ENCODE results near the gene TMC6.
"Not testable (repeated sequence)": the region's sequence is repeated elsewhere in the genome, so short reads cannot be mapped to it uniquely, and the experiment has no call there.

The TMC6 gene

GRCh38 chr17:78120971-78121800, 7.4 kb downstream of the TMC6 start:
- no peak overlapping the region for H3K4me3 ChIP-seq (ENCODE audit: low read length)
- no peaks in the 10 kb centered on the region for H3K9me3 ChIP-seq (ENCODE audit: control insufficient read depth, insufficient read depth, low read length)
- WGBS (ENCODE audit: insufficient coverage, insufficient read length), result no CpG with 5 or more reads among the region's 35 CpGs
- H3K4me1 ChIP-seq (ENCODE audit: control insufficient read depth, insufficient read depth, low read length), result peaks cover under 1% of the 10 kb centered on the region; the same call in 1 of the 2 replicates
- DNase-seq (ENCODE audit: low read depth, low spot score), result no peak
- peaks cover 48% of the 10 kb centered on the region for H3K36me3 ChIP-seq (ENCODE audit: control insufficient read depth, insufficient read depth, low read length)
- H3K27me3 ChIP-seq (ENCODE audit: control insufficient read depth, insufficient read depth, low read length), result no peaks in the 10 kb centered on the region
- H3K27ac ChIP-seq (ENCODE audit: low read length), result no peak overlapping the region

- Histone ChIP-seq H3K27me3 (ENCODE audit: control insufficient read depth, insufficient read depth, low read length) (no peaks in the 10 kb centered on the region), H3K27ac (ENCODE audit: low read length) (no peak overlapping the region), H3K4me1 (ENCODE audit: control insufficient read depth, insufficient read depth, low read length) (no peaks in the 10 kb centered on the region), H3K9me3 (ENCODE audit: control insufficient read depth, insufficient read depth, low read length) (no peaks in the 10 kb centered on the region), H3K4me3 (ENCODE audit: low read length) (no peak overlapping the region), H3K36me3 (ENCODE audit: control insufficient read depth, insufficient read depth, low read length) (peaks cover 46% of the 10 kb centered on the region)
- DNase-seq (ENCODE audit: low read depth, low spot score), result no peak
- WGBS (ENCODE audit: insufficient coverage, insufficient read length), result no CpG with 5 or more reads among the region's 13 CpGs
Measured at GRCh38 chr17:78120537-78120936, 8.0 kb downstream of the TMC6 start.

GRCh38 chr17:78118801-78119241, 9.7 kb downstream of the TMC6 start:
- no peak for DNase-seq (ENCODE audit: low read depth, low spot score)
- H3K27ac ChIP-seq (ENCODE audit: low read length), result no peak overlapping the region

GRCh38 chr17:78117027-78117981, 11.3 kb downstream of the TMC6 start:
- H3K36me3 ChIP-seq (ENCODE audit: control insufficient read depth, insufficient read depth, low read length), result peaks cover 19% of the 10 kb centered on the region

More at GRCh38 chr17:78118801-78119241, 9.7 kb downstream of the TMC6 start:
- H3K9me3 ChIP-seq (ENCODE audit: control insufficient read depth, insufficient read depth, low read length), result no peaks in the 10 kb centered on the region
- WGBS (ENCODE audit: insufficient coverage, insufficient read length), result no CpG with 5 or more reads among the region's 14 CpGs
- no peaks in the 10 kb centered on the region for H3K4me1 ChIP-seq (ENCODE audit: control insufficient read depth, insufficient read depth, low read length)
- H3K27me3 ChIP-seq (ENCODE audit: control insufficient read depth, insufficient read depth, low read length), result no peaks in the 10 kb centered on the region
- H3K36me3 ChIP-seq (ENCODE audit: control insufficient read depth, insufficient read depth, low read length), result peaks cover 33% of the 10 kb centered on the region
- no peak overlapping the region for H3K4me3 ChIP-seq (ENCODE audit: low read length)

GRCh38 chr17:78116411-78116810, 12.1 kb downstream of the TMC6 start:
- Histone ChIP-seq H3K4me3 (ENCODE audit: low read length) (no peak overlapping the region), H3K9me3 (ENCODE audit: control insufficient read depth, insufficient read depth, low read length) (no peaks in the 10 kb centered on the region), H3K4me1 (ENCODE audit: control insufficient read depth, insufficient read depth, low read length) (no peaks in the 10 kb centered on the region), H3K27me3 (ENCODE audit: control insufficient read depth, insufficient read depth, low read length) (no peaks in the 10 kb centered on the region), H3K27ac (ENCODE audit: low read length) (no peak overlapping the region), H3K36me3 (ENCODE audit: control insufficient read depth, insufficient read depth, low read length) (peaks cover 11% of the 10 kb centered on the region)
- no peak for DNase-seq (ENCODE audit: low read depth, low spot score)
- no CpG with 5 or more reads among the region's 9 CpGs for WGBS (ENCODE audit: insufficient coverage, insufficient read length)

More at GRCh38 chr17:78117027-78117981, 11.3 kb downstream of the TMC6 start:
- H3K4me1 ChIP-seq (ENCODE audit: control insufficient read depth, insufficient read depth, low read length), result no peaks in the 10 kb centered on the region
- no peaks in the 10 kb centered on the region for H3K27me3 ChIP-seq (ENCODE audit: control insufficient read depth, insufficient read depth, low read length)
- H3K4me3 ChIP-seq (ENCODE audit: low read length), result no peak overlapping the region
- no CpG with 5 or more reads among the region's 41 CpGs for WGBS (ENCODE audit: insufficient coverage, insufficient read length)
- H3K9me3 ChIP-seq (ENCODE audit: control insufficient read depth, insufficient read depth, low read length), result no peaks in the 10 kb centered on the region
- no peak for DNase-seq (ENCODE audit: low read depth, low spot score)
- H3K27ac ChIP-seq (ENCODE audit: low read length), result no peak overlapping the region

- DNase-seq (ENCODE audit: low read depth, low spot score); H3K9me3 ChIP-seq (ENCODE audit: control insufficient read depth, insufficient read depth, low read length); H3K27ac ChIP-seq (ENCODE audit: low read length); H3K4me1 ChIP-seq (ENCODE audit: control insufficient read depth, insufficient read depth, low read length); H3K4me3 ChIP-seq (ENCODE audit: low read length); H3K27me3 ChIP-seq (ENCODE audit: control insufficient read depth, insufficient read depth, low read length): not testable (repeated sequence)
- H3K36me3 ChIP-seq (ENCODE audit: control insufficient read depth, insufficient read depth, low read length), result peaks cover 10% of the 10 kb centered on the region
- no CpG with 5 or more reads among the region's 18 CpGs for WGBS (ENCODE audit: insufficient coverage, insufficient read length)
Measured at GRCh38 chr17:78115803-78116202, 12.8 kb downstream of the TMC6 start.

DNA sequence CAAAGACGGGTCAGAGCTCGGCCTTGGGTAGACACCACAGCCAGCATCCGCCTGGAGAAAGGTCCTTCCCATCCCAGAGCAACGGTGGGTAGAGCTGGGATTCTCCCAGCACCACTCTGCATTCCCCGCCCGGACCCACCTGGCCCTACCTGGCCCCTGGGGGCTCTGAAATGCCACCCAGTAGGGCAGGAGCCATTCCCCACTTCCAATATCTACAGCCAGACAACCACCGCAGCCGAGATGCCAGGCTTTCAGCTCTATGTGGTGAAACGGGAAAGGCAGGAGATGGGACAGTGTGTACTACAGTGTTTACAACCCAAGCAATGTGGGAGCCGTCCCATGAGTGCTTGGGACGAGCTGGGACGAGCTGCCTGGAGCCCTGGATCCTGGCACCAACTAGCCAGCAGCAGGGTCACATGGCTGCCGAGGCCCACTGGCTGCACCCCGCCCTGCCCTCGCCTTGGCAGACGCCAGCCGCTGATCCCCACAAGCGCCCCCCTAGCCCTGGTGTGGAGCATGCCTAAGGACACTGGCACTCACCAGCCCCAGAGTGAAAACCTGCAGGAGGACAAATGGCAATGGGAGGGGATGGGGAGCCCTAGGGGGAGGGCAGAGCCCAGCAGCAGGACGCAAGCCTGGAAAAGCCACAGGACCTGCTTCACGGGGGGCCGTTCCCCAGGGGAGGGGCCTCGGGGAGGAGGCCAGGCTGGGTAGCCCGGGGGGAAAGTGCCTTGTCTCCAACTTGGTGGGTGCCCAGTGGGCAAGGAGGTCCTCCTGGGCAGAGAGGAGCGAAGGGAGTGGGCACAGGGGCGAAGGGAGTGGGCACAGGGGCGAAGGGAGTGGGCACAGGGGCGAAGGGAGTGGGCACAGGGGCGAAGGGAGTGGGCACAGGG, 13.5 kb downstream of the TMC6 start:
- Histone ChIP-seq H3K27me3 (ENCODE audit: control insufficient read depth, insufficient read depth, low read length) (no peaks in the 10 kb centered on the region), H3K27ac (ENCODE audit: low read length) (no peak overlapping the region), H3K36me3 (ENCODE audit: control insufficient read depth, insufficient read depth, low read length) (peaks cover 7% of the 10 kb centered on the region), H3K4me3 (ENCODE audit: low read length) (no peak overlapping the region), H3K9me3 (ENCODE audit: control insufficient read depth, insufficient read depth, low read length) (no peaks in the 10 kb centered on the region), H3K4me1 (ENCODE audit: control insufficient read depth, insufficient read depth, low read length) (no peaks in the 10 kb centered on the region)
- DNase-seq (ENCODE audit: low read depth, low spot score), result no peak
- WGBS (ENCODE audit: insufficient coverage, insufficient read length), result no CpG with 5 or more reads among the region's 28 CpGs

GRCh38 chr17:78113804-78114785, 14.5 kb downstream of the TMC6 start:
- WGBS (ENCODE audit: insufficient coverage, insufficient read length), result no CpG with 5 or more reads among the region's 25 CpGs
- DNase-seq (ENCODE audit: low read depth, low spot score), result no peak
- H3K27ac ChIP-seq (ENCODE audit: low read length), result no peak overlapping the region
- no peak overlapping the region for H3K4me3 ChIP-seq (ENCODE audit: low read length)
- no peaks in the 10 kb centered on the region for H3K27me3 ChIP-seq (ENCODE audit: control insufficient read depth, insufficient read depth, low read length)
- H3K36me3 ChIP-seq (ENCODE audit: control insufficient read depth, insufficient read depth, low read length), result peaks cover 7% of the 10 kb centered on the region
- H3K9me3 ChIP-seq (ENCODE audit: control insufficient read depth, insufficient read depth, low read length), result no peaks in the 10 kb centered on the region
- no peaks in the 10 kb centered on the region for H3K4me1 ChIP-seq (ENCODE audit: control insufficient read depth, insufficient read depth, low read length)
